ENCODE results near the gene COPS4. TPM values are rescaled to one million over a fixed set of nuclear protein-coding genes. Genes with fewer than 3 reads are reported as not detected.
"Not testable (repeated sequence)": the region's sequence is repeated elsewhere in the genome, so short reads cannot be mapped to it uniquely, and the experiment has no call there.

COPS4 gene
- total RNA-seq, result 10 to 100 TPM; 29.3 to 30.3 TPM

DNA sequence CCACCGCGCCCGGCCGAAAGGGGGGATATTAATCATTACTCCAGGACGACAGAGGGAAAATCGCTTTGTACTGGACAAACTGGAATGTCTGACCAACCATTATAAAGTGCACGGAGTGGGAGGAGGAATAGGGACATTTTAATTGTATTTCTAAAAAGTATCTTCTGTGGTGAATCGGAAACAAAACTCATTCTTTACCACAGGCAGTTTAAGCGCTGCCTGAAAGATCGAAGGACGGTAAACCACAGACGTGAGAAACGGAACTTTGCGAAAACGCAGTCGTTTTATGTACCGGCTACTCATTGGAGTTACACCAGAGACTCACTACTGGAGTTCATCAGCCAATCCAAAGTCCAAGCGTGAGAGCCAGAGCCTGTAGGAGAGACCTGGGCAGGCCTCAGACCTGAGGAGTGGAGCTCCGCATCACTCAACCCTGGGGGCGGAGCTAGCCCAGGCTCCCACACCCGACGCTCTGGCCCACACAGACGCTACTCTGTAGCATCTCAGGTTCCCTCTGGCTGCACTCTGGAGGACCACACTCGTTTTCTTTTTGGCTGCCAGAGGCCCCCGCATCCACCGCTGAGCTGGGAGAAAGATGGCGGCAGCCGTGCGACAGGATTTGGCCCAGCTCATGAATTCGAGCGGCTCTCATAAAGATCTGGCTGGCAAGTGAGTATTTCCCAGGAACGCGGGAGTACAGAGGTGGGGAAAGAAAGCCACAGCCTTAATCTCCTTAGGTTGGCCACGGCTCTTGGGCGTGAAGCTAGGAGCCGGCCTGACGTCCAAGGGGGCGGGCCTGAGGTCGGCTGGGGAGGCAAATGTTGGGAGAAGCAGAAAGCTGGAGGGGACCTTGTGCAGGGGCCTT, at the start of gene COPS4:
COPS4 (plus strand) TSS at position 554 of the 865 bp plus-strand sequence; CDS start at position 596, 42 bp downstream.
- peak within 1 kb of the TSS; percentile 100 for H3K4me3 Mint-ChIP-seq
- POLR2A ChIA-PET, result interaction anchor here (0.5 to 4.5 kb wide), 28 partner anchors 8 to 606 kb away, joined by 3 to 90 read pairs (median 3); partner anchors contain the start of genes COQ2, HELQ, LIN54 and MRPS18C
- no peaks in the 10 kb centered on the region for H3K27me3 Mint-ChIP-seq
- peak within 1 kb of the TSS; percentile 99 for H3K27ac Mint-ChIP-seq
- peaks cover 18% of the 10 kb centered on the region for H3K4me1 Mint-ChIP-seq
- H3K9me3 Mint-ChIP-seq, result no peaks in the 10 kb centered on the region
- DNase-seq (peak; percentile 89), ATAC-seq (ENCODE audit: low read depth) (peak; percentile 97)
- peaks cover 9% of the 10 kb centered on the region for H3K36me3 Mint-ChIP-seq

DNA sequence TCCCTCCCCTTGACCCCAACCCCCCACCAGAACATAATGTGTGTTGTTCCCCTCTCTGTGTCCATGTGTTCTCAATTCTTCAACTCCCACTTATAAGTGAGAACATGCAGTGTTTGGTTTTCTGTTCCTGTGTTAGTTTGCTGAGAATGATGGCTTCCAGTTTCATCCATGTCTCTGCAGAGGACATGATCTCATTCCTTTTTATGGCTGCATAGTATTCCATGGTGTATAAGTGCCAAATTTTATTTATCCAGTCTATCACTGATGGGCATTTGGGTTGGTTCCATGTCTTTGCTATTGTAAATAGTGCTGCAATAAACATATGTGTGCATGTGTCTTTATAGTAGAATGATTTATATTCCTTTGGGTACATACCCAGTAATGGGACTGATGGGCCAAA, 47.5 kb upstream of the COPS4 start:
- H3K27me3 Mint-ChIP-seq; POLR2A ChIA-PET; H3K27ac Mint-ChIP-seq; H3K9me3 Mint-ChIP-seq; ATAC-seq (ENCODE audit: low read depth); H3K4me3 Mint-ChIP-seq; DNase-seq: not testable (repeated sequence)
- Mint-ChIP-seq H3K36me3 (peaks cover 21% of the 10 kb centered on the region), H3K4me1 (peaks cover 29% of the 10 kb centered on the region)

DNA sequence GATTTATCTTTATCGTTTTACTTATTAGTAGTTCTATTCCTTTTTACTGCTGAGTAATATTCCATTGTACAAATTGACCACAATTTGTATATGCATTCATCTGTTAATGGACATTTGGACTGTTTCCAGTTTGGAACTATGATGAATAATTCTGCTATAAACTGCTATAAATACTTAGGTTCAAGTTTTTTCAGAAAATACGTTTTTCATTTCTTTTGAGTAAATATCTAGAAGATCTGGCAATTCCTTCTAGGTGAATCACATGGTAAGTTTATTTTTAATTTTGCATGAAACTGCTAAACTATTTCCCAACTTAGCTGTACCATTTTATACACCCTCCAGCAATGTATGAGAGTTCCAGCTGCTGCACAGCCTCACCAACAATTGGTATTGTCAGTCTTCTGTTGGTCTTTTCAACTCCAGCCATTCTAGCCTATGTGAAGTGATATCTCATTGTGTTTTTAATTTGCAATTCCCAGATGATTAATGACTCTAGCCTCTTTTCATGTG, 46.6 kb upstream of the COPS4 start:
- no peaks in the 10 kb centered on the region for H3K27me3 Mint-ChIP-seq
- DNase-seq (no peak), ATAC-seq (ENCODE audit: low read depth) (no peak)
- no peaks in the 10 kb centered on the region for H3K9me3 Mint-ChIP-seq
- H3K4me3 Mint-ChIP-seq, result no peak overlapping the region
- peaks cover 29% of the 10 kb centered on the region for H3K4me1 Mint-ChIP-seq
- POLR2A ChIA-PET, result interaction anchor here (1.5 kb wide), 1 partner anchor 23 kb away, joined by 9 read pairs; the partner anchor contains the start of gene LIN54
- H3K27ac Mint-ChIP-seq, result no peak overlapping the region
- peaks cover 21% of the 10 kb centered on the region for H3K36me3 Mint-ChIP-seq

DNA sequence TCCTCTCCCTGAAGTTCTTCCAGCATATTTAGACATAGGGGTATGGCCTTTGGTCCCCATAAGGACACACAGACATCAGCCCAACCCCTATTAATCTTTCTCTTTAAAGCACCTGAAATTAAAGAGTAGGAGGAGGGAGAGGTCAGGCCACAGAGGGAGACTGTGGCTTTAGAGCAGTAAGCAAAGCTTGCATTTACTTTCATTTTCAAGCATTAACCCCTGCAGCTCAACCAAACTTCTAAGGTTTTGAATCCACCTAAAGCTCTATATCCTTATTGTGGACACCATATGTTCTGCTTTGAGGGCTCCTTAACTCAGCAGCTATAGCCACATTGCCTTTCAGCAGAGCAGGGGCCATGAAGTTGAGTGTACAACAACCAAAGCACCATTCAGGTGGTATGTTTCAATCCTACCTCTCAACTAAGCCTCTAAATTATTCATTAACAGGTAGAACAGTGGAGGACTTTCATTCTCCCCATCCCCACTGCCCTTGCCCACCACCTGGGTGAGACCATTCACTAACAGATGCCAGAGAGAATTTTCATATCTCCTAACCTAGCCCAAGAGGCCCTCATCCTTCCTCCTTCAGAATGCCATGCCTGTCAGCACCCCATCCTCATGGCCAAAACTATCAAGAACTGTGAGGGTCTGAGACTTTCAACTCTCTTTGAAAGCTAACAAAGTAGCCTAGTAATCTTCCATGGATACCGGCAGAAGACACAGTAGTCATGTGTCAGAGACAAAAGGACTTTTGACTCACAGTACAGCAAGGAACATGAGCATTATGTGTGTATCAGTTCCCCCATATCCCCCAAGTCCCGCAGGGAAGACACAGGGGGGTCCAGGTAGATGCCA, 45.2 kb upstream of the COPS4 start:
- Mint-ChIP-seq H3K36me3 (peaks cover 13% of the 10 kb centered on the region), H3K4me3 (peak overlapping the region; percentile 78), H3K27ac (peak overlapping the region; percentile 91), H3K27me3 (no peaks in the 10 kb centered on the region), H3K9me3 (no peaks in the 10 kb centered on the region), H3K4me1 (peaks cover 21% of the 10 kb centered on the region)
- POLR2A ChIA-PET, result interaction anchor here (1.0 to 1.6 kb wide), 3 partner anchors 22 to 45 kb away, joined by 3 to 9 read pairs (median 9); partner anchors contain the start of genes COPS4 and LIN54
- DNase-seq (no peak), ATAC-seq (ENCODE audit: low read depth) (peak; percentile 93)

DNA sequence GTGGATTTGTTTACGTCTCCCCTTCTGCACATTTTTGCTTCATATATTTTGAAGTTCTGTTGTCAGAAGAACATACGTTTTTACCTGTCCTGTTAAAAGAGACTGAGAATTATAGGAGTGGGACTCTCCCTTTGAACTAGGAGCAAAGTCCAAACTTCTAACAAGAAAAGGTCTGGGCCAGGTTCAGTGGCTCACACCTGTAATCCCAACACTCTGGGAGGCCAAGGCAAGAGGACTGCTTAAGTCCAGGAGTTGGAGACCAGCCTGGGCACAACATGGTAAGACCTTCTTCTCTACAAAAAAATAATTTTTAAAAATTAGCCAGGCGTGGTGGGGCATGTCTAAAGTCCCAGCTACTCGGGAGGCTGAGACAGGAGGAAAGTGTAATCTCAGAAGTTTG, 40.1 kb upstream of the COPS4 start:
- H3K4me3 Mint-ChIP-seq, result no peak overlapping the region
- ATAC-seq (ENCODE audit: low read depth) (no peak), DNase-seq (no peak)
- H3K4me1 Mint-ChIP-seq, result peaks cover 12% of the 10 kb centered on the region
- H3K36me3 Mint-ChIP-seq, result peaks cover 11% of the 10 kb centered on the region
- H3K9me3 Mint-ChIP-seq, result no peaks in the 10 kb centered on the region
- no peak overlapping the region for H3K27ac Mint-ChIP-seq
- H3K27me3 Mint-ChIP-seq, result no peaks in the 10 kb centered on the region
- POLR2A ChIA-PET, result interaction anchor here (0.7 kb wide), 1 partner anchor 41 kb away, joined by 3 read pairs; no protein-coding TSS in a partner anchor

DNA sequence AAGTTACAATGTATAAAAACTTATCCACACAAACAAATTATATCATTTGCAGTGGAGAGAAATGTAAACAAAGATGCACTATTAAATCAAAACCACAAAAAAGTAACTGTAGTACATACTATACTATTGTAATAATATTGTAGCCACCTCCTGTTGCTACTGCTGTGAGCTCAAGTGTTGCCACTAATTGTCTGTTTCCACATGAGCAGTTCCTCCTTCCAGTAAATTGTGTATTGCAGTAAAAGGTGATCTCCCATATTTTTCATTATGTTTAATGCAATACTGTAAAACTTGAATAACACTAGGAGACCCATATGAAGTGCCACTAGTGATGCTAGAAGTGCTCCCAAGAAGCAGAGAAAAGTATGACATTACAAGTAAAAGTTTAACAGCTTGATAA, 36.1 kb upstream of the COPS4 start:
- POLR2A ChIA-PET, result interaction anchor here (0.6 kb wide), 2 partner anchors 78 to 177 kb away, joined by 3 read pairs; no protein-coding TSS in a partner anchor
- Mint-ChIP-seq H3K36me3 (peaks cover 22% of the 10 kb centered on the region), H3K27me3 (no peaks in the 10 kb centered on the region), H3K4me3 (no peak overlapping the region), H3K9me3 (no peaks in the 10 kb centered on the region), H3K27ac (no peak overlapping the region), H3K4me1 (peaks cover 8% of the 10 kb centered on the region)
- no peak for DNase-seq
- ATAC-seq (ENCODE audit: low read depth), result no peak

DNA sequence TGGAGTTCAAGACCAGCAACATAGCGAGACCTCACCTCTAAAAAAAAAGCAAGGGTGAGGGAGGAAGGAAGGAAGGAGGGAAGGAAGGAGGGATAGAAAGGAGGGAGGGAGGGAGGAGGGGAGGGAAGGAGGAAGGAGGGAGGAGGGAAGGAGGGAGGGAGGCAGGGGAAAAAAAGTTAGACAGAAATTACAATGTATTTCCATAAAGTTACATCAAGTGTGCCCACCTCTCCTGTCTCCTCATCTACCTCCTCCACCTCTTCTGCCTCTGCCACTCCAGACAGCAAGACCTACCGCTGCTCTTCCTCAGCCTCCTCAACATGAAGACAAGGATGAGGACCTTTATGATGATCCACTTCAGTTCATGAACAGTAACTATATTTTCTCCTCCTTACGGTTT, 32.7 kb upstream of the COPS4 start:
- POLR2A ChIA-PET, result no interaction called here

DNA sequence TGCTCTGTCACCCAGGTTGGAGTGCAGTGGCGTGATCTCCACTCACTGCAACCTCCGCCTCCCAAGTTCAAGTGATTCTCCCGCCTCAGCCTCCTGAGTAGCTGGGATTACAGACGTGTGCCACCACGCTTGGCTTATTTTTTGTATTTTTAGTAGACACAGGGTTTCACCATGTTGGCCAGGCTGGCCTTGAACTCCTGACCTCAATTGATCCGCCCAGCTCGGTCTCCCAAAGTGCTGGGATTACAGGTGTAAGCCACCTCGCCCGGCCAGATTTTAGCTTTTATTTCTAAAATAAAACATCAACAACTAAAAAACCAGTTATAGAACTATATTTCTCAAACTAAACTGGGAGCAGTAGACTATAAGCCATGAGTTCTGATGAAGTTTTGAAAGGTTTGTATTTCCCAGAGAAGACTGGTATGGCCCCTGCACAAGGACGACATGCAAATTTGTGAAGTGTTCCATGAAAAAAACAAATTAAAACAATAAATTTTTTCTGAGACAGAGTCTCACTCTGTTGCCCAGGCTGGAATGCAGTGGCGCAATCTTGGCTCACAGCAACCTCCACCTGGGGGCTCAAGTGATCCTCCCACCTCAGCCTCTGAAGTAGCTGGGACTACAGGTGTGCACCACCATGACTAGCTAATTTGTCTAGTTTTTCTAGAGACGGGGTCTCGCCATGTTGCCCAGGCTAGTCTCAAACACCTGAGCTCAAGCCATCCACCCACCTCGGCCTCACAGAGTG, 31.8 kb upstream of the COPS4 start:
- POLR2A ChIA-PET; H3K9me3 Mint-ChIP-seq; H3K27me3 Mint-ChIP-seq; H3K4me3 Mint-ChIP-seq; DNase-seq; H3K27ac Mint-ChIP-seq; ATAC-seq (ENCODE audit: low read depth): not testable (repeated sequence)
- peaks cover 26% of the 10 kb centered on the region for H3K36me3 Mint-ChIP-seq
- peaks cover 25% of the 10 kb centered on the region for H3K4me1 Mint-ChIP-seq

More for the DNA sequence above, 32.7 kb upstream of the COPS4 start:
- H3K27ac Mint-ChIP-seq, result peak overlapping the region; percentile 19
- no peaks in the 10 kb centered on the region for H3K27me3 Mint-ChIP-seq
- no peak for DNase-seq
- H3K36me3 Mint-ChIP-seq, result peaks cover 23% of the 10 kb centered on the region
- H3K9me3 Mint-ChIP-seq, result no peaks in the 10 kb centered on the region
- no peak overlapping the region for H3K4me3 Mint-ChIP-seq
- H3K4me1 Mint-ChIP-seq, result peaks cover 18% of the 10 kb centered on the region
- ATAC-seq (ENCODE audit: low read depth), result no peak

DNA sequence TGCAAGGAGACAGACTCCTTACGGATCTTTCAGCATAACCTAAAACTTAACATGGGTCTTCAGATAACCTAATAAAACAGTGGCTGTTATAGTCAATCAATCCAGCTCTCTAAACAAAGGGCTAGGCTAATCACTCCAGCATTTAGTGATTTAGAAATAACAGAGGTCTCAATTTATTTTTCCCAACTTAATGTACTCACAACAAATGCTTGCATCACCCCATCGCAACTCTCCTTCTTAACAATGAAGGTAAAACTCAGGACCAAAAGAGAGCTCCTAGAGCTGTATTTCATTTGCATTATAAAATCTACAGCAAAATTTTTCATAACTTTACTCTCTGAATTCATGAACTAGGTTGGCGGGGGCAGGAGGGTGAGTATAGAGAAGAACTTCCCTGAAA, 25.5 kb upstream of the COPS4 start:
- Mint-ChIP-seq H3K4me3 (peak overlapping the region; percentile 100), H3K9me3 (no peaks in the 10 kb centered on the region), H3K36me3 (peaks cover 13% of the 10 kb centered on the region), H3K4me1 (peaks cover 37% of the 10 kb centered on the region), H3K27ac (peak overlapping the region; percentile 99), H3K27me3 (no peaks in the 10 kb centered on the region)
- POLR2A ChIA-PET, result interaction anchor here (4.3 to 4.6 kb wide), 2 partner anchors 27 to 109 kb away, joined by 39 to 90 read pairs; partner anchors contain the start of genes COPS4 and THAP9
- no peak for ATAC-seq (ENCODE audit: low read depth)
- DNase-seq, result no peak

DNA sequence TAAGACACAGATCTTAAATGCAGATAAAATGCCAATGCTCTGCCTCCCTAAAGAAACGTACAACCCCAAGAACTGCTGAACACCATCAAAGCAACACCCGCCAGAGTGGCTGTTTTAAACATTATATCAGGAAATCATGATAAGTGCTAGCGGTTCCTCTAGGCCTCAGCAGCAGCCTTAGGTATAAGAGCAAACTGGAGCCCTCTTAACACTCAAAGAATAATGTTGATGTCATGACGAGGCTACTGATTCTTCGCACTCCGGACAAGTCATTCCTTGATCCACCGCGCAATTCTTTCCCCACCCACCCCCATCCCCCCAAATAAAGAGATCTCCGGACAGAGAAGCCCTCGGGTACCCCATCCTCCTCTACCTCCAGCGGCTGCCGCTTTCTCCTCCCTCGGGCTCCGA, 24.9 kb upstream of the COPS4 start:
- peak overlapping the region; percentile 100 for H3K4me3 Mint-ChIP-seq
- H3K27ac Mint-ChIP-seq, result peak overlapping the region; percentile 99
- DNase-seq, result no peak
- H3K4me1 Mint-ChIP-seq, result peaks cover 37% of the 10 kb centered on the region
- POLR2A ChIA-PET, result interaction anchor here (0.8 to 4.6 kb wide), 6 partner anchors 26 to 274 kb away, joined by 3 to 90 read pairs (median 4); partner anchors contain the start of genes COPS4, COQ2 and THAP9
- peaks cover 12% of the 10 kb centered on the region for H3K36me3 Mint-ChIP-seq
- ATAC-seq (ENCODE audit: low read depth), result no peak
- no peaks in the 10 kb centered on the region for H3K9me3 Mint-ChIP-seq
- no peaks in the 10 kb centered on the region for H3K27me3 Mint-ChIP-seq

DNA sequence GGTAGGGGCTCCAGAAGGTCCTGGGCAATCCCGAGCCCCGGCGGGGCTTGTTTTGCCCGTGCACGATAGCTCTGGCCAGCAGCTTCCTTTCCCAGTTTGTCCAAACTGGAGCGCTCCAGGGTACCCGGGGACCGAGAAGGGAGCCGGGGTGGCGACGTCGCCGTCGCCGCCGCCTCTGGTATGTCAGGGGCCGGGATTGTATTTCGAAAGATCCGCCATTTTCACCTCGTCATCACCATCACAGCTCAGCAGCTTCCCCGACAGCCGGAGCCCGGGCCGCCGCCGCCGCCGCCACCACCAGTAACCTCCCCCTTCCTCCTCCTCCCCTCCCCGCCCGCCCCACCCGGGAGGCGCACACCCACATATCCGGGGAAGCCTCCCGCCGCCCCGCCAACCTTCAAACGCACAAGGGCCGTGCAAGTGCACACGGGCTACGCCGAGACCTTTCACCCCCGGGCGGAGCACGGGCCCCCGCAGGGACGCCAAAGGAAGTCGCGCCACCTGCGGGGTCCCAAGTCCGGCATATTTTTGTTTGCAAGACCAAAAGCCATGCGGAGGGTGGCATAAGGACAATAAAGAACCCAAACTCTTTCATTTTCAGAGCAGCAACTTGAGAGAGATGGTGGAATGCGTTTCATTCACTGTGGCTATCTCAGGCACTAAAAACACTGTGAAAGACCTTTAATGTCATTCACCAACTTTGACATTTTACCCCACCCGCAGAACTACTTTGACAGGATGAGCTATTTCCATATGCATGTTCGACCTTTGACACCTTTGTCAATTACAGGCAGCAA, 24.3 kb upstream of the COPS4 start, which contains the start of gene LIN54:
LIN54 (minus strand) TSS at position 302 of the 797 bp plus-strand sequence. CDS start 25,979 bp downstream, outside the sequence.
- peak; percentile 54 for ATAC-seq (ENCODE audit: low read depth)
- POLR2A ChIA-PET, result interaction anchor here (0.6 to 4.6 kb wide), 14 partner anchors 19 to 581 kb away, joined by 3 to 90 read pairs (median 4); partner anchors contain the start of genes COPS4, COQ2, HNRNPDL and THAP9
- DNase-seq, result peak; percentile 86
- peaks cover 35% of the 10 kb centered on the region for H3K4me1 Mint-ChIP-seq
- peak within 1 kb of the TSS; percentile 99 for H3K27ac Mint-ChIP-seq
- H3K4me3 Mint-ChIP-seq, result peak within 1 kb of the TSS; percentile 100
- H3K36me3 Mint-ChIP-seq, result peaks cover 8% of the 10 kb centered on the region
- no peaks in the 10 kb centered on the region for H3K27me3 Mint-ChIP-seq
- H3K9me3 Mint-ChIP-seq, result no peaks in the 10 kb centered on the region

All from activated naive CD8-positive, alpha-beta T cell treated with anti-CD3 and anti-CD28 coated beads, Interleukin-2, amount 10 ng/mL, durations not matched to agents 7 days and 5 days (primary cell).